GM19328 (cell line): ENCODE data around the gene PACRG.

ENCODE experiments used
- ATAC-seq: cut with Tn5 transposase; IDR thresholded peaks from one replicate; pipeline ENCODE4 v1.9.1; 2021; ENCODE audit warnings: mild to moderate bottlenecking, moderate library complexity; ENCODE audit not compliant: unreplicated experiment

The PACRG gene

DNA sequence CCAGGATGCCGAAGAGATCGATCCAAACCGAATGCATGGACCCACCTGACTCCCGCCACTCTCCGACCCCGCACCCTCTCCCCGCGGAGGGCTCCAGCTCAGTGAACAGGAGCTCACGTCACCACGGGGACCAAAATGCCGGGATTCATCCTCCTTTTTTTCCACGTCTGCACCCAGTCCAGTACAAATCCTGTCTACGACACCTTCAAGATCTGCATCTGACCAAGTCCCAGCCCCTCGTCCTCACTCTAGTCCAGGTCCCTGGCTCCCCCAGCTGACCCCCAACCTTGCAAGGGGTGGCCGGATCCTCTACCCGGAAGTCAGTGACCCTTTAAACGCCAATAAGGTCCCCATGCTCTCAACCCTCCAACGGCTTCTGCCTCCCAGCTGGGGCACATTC lies 593.9 kb downstream of the PACRG start:
- no peak for ATAC-seq

DNA sequence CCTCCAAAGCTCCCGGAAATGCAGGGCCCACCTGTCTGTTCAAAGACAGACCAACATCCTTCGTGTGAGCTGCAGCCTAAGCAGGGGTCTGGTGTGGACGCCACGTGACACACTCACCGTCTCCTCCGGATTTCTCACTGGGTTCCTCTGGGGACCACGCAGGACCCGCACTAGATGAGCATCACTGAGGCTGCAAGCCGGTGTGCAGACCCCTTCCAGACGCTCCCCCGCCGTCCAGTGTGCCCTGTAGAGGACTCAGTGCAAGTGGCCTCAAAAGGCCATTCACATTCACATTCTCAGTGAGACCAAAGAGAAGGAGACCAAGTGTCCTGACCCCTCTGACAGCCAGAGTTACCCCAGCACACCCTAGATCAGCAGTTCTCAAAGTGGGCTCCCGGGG lies 595.5 kb downstream of the PACRG start:
- ATAC-seq: no peak

DNA sequence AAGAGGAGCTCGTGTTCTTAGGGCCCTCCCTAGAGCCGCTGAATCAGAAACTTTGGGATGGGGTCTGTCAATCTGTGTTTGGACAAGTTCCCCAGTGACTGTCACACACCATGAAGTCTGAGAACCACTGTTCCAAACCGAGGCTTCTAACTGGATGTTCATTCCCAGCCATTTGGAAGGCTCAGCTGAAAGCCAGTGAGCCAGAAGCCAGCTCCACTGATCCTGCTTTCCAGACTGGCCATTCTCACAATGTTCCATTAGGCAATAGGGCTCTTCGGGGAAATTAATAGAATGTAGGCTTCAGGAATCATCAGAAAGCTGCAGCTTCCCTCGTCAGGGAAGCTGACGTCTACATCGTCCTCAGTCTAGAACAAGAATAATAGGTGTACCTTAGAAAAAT lies 595.9 kb downstream of the PACRG start:
- ATAC-seq: no peak

DNA sequence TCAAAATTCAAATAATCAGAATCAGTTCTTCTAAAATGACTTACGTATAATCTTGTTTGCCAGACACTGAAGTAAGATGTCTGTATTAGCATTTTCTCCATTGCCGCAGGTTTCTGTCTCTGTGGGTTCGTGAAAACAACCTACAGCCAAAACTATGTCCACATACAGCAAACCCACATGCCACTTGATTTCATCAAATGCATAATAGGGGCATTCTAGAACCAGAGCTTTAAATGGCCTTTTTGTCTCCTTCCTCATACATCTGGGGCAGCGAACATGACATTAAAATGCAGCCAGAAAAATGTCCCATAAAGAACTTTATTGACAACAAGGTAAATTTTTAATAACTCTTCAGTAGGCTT lies 596.5 kb downstream of the PACRG start:
- no peak for ATAC-seq

DNA sequence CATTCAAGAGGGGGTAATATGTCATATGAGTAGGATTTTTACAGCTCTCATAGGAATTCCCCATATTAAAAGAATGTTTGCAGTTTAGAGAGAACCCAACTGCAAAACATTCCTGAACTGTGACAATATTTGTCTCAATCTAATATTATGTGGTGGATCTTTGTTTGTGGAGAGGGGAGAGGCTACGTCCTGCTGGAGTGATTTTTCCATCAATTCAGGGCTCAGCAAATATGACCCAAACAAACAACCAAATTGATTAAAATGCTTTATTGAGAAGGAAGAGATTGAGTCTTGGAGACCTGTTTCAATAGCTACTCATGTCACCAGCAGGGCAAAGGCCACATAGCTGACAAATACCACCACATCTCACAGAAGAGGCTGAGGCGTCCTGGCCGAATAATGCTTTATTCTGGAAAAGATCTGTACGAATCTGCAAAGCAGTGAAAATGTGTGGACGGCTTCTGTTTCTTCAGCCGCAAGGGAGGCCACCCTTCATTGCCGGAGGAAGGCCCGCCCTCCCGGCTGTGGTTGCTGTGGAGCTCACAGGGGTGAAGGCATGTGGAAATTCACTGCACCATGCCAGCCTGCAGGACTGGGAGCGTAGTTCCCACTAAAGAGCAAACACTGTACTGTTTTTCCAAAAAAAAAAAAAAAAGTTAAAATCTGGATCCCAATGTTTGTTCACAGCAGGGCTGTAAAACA lies 597.1 kb downstream of the PACRG start:
- ATAC-seq: no peak

DNA sequence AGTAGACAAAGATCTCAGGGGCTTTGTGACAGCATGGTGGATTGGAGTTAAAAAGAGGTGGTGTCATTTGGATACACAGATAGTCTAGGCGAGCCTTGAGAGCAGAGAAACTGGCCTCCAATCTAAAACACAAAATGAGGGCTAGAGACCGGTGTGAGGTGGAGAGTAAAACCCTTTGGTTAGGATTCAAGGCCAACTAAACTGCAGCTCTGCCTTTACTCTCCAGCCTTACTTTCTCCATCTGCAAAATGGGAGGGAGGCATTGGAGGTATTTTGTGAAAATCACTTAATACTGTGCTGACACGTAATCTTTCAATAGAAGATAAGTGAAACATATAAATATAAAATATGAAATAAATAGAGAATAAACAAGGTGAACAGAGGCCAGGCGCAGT lies 597.6 kb downstream of the PACRG start:
- no peak for ATAC-seq

DNA sequence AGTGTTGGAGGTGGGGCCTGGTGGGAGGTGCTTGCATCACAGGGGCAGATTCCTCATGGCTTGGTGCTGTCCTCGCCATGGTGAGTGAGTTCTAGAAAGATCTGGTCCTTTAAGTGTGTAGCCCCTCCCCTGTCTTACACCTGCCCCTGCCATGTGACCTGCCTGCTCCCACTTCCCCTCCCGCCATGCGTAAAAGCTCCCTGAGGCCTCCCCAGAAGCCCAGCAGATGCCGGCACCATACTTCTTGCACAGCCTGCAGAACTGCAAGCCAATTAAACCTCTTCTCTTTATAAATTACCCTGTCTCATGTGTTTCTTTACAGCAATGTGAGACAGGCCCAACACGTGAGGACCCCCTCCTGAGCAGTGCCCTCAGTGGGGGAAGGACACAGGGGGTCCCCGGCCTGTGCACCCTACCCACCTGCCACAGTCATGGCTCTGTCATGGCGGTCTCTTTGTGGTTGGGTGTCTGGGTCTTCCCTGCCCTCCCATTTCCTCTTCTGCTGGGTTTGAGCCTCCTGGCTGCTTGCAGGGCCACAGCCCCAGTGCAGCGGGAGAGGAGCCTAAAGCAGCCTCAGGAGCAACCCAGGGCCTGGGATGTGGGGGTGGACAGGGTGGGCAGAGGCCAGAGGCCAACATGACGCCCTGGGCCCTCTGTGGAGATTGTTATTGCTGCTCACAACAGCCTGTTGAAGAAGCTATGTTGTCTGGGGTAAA lies 599.5 kb downstream of the PACRG start:
- ATAC-seq: no peak

DNA sequence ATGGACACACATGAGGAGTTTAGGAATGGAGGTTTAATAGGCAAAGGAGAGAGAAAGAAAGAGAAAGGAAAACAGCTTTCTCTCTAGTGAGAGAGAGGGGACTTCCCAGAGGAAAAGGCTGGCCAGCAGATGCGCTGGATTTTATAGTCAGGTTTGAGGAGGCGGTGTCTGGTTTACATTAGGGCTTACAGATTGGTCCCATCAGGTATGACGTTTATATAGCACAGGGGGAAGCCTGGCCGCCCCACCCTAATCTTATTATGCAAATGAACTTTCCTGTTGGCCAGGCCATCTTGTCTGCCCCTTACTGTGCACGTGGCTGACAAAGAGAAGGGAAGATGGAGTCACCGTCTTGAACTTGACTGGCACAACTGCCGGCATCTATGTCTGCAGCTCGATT lies 600.1 kb downstream of the PACRG start:
- ATAC-seq: no peak

DNA sequence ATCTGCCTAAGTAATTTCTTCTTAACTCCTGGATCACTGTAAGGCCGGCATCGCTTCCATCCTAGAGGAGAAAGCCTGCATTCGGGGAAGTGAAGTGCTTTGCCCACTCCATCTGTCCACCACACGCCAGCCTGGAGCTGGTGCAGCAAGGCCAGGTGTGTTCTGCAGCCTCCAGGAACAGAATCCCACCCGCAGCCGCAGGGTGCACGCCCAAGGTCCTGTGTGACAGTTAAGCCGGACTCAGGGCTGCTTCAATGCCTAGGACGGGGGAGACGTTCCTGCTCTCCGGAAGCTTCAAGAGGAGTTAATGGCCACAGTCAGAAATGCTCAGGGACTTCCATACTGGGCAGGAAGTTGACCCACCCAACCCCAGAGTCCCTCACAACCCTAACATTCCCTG lies 600.6 kb downstream of the PACRG start:
- ATAC-seq: no peak

DNA sequence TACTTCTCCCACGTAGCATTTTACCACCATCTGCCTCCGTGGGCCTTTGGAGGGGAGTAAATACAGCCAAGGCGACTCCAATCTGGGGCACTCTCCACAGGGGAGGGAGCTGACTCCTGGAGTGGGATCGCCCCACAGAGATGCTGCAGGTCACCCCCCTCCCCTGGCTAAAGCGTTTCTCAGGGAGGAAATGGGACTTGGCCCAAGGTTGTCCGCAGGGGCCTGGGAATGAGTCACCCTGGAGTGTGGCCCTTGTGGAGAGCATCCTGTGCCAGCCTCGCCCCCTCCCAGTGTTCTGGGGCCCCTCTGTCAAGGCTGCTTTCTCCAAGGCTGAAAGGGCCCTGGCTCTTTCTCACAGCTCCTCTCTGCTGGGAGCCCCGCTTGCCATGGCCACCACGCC lies 602.2 kb downstream of the PACRG start:
- ATAC-seq: no peak

DNA sequence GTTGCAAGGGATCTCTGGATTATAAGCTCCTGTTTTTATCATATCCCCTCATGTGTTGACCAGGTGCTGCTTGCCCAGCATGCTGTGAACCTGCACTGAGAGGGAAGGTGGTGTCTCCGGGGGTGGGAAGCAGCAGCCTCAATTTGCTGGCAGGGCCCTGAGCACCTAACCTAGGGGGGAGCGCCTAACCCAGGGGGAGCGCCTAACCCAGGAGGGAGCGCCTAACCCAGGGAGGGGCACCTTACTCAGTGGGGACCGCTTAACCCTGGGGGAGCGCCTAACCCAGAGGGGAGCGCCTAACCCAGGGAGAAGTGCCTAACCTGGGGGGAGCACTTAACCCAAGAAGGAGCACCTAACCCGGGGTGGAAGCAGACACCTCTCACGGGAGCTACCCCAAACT lies 603.5 kb downstream of the PACRG start:
- no peak for ATAC-seq

DNA sequence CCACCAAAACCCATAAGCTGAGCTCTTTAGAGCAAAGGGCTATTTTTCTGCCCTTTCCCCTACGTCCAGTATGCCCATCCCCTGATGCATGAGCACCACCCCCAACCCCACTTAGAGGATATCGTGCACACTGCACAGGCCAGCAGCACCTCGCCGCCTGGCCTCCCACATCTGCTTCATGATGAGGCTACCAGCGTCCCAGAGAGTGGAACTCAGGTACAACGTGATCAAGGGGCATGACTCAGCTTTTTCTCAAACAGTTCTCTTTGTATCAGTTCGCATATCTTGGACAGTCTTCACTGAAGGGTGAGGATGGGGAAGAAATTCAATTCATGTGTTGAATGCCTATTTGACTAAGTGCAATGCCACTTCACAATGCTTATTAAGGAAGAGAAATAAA lies 604.8 kb downstream of the PACRG start:
- no peak for ATAC-seq

DNA sequence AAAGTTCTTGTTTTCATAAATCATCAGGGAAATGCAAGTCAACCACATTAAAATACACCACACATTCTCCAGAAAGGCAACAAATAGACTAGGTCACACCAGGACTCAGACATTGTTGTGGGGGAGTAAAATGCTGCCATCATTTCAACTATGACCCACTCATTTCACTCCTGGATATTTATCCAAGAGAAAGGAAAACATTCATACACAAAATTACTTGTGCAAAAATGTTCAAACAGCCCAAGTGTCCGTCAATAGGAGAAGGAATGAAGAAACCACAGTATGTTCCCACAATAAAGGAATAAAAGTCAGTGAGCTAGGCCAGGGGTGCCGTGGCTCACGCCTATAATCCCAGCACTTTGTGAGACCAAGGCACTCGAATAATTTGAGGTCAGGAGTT lies 605.3 kb downstream of the PACRG start:
- ATAC-seq: no peak

DNA sequence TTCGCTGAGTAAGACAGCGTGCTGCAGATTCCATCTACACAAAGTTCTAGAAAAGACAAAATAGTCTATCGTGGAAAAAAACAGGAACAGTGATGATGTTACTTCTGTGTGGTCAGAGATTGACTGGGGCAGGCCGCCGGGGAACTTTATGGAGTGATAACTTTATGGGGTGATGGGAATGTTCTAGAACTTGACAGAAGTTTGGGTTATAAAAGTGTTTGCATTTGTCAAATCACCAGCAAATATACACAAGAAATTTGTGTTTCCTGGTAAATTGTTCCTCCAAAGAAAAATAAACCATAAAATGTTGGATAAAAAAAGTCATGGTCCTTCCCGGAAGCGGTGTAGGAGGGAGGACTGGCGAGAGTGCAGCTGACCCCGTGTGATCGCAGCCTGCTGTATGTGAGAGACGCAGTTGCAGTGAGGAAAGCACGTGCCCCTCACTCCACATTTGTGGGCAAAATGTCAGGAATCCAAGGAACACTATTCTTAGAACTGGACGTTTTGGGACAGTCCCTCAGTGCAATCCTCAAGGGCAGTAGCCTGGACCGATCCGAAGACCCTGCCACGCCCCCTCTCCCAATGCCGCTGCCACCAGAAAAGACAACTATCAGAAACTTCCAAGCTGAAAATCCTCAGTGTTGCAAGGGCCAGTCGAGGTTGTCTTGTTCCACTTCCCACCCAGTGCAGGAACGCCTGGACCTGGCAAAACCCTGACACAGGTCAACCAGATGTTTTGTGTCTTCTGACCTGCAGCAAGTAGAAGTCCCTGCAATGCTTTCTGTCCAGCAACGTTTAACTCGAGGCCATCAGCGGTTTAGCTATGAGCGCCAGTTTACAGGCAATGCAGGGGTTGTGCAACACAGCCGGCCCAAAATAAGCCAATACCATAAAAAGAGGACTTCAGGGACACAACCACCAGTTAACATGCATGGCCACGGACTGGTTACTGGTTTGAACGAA lies 606.2 kb downstream of the PACRG start:
- ATAC-seq: no peak

DNA sequence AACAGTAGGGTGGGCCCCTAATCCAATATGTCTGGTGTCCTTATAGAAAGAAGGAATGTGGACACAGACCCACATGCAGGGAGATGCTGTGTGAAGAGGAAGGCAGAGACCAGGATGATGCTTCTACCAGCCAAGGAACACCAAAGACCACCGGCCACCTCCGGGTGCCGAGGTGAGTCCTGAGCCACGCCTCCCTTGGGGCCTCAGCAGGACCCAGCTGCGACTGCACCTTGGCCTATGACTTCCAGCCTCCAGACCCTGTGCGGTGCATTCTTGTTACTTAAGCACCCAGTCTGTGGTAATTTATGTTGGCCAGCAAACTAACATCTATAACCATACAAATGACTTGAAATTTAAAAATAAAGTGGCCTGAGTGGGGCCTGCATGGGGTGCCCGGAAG lies 607.3 kb downstream of the PACRG start:
- ATAC-seq: no peak

DNA sequence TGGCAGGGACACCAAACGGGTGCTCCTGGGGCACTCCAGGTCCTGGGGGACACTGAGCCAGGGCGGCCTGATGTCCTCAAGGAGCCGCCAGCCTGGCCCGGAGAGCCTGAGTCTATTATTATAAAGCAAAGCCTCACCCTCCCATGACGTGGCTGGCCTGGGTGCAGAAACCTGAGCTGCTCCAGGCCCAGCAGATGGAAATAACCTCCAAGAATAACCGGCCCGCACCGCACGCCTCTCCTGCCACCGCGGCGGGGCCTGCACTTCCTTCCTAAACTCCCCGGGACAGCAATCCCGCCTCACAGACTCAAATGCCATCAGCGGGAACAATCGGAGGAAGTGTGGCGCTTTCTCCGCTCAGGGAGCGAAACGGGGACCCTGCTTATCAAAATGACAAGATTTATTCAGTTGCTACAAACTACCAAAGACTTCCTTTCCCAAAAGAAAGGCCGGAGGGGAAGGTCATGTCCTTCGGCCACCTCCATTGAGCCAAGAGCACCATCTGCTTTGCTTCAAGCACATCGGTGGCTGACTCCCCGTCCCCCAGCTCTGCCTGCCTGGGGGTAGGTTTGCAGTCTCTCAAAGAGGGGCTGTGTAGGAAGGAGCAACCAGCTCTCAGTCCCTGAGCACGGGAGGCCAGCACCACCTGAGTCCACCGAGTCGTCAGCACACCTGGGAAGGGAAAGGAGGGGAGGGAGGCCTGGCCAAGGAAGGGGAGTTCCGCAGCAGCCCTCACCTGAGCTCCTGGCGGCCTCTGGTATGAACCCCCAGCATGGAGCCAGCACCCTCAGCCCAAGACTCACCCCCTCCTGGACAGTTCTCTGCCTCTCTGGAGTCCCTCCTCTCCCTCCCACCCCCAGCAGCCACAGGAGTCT lies 608.1 kb downstream of the PACRG start:
- no peak for ATAC-seq

DNA sequence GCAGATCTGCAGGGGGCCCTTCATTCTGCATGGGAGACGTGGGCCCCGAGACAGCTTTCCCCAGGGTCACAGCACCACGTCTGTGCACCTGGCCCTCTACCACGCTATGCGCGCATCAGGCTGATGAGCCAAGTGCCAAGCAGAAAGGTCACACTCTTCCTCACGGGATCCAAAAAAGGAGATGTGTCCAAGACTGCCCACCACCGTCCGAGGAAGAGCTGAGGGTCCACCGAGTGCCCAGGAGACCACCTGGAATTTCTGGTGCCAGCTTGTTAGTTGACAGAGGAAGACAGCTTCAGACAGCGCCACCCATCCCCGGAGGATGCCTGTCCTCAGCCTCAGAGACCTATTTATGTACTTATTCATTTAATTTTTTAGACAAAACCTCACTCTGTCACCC lies 609.2 kb downstream of the PACRG start:
- no peak for ATAC-seq

DNA sequence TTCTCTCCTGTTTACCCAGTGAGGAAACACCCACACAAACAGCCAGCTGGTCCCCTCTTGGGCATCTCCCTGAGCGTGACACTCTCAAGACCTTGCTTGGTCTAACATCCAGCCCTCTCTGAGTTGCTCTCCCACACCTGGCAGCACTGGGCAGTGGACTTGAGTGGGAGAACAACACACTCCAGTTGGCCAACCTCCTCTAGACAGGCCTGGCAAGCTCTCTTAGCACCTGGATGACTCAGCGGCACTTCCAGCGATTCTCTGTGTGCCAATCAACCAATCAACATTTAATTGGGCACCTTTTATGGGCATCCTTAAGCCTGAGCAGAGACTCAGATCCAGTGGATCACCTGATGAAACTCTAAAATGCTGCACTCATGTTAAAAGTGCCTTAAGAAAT lies 610.2 kb downstream of the PACRG start:
- ATAC-seq: no peak

DNA sequence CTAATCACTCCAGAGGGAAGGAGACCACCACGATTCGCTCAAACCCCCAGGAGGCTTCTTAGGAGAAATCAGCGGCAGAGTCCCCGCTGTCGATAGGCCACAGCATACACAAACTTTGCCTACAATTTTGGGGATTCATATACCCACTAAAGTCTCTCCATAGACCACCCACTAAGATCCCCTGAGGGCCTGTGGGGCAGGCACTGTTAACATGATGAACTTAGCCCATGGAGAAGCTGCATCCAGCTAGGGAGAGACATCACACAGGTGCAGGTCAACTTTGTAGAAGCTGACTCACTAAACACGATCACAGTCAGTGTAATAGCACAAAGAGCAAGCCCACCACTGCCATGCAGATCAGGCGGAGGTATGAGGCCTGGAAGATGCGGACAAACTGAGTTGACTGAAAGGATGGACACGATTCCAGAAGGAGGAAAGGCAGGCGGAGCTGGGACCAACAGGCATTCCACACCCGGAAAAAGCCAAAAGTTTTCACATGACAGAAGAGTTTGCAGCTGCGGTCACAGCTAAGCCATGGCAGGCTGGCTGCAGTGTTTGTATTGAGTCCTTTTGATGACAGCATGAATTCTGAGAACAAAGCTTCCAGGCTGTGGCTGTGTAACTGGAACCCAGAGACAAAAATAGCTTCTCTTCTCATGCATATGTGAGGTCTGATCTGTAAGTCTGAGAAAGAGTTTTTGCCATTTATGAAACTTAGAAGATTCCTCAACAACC lies 611.1 kb downstream of the PACRG start:
- ATAC-seq: no peak

DNA sequence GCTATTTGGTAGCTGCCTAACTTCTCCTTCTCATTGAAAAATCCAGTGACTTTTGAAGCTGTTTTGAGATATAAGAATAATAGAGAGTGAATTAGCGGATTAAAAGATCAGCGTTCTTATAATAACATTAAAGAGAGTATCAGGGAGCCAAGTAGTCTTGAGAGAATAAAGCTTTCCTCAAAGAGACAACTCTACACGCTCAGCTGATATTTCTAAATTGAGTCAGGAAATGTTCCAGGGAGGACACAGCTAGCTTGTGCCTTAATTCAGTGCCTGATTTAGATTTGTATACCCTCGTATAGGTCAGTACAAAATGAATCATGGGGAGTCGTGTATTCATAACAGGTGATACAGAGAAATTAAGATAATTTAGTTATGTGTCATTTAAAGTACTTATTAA lies 611.7 kb downstream of the PACRG start:
- no peak for ATAC-seq
